OCI-LY7 (cell line): ENCODE data around the gene GRIK2. TPM values are rescaled to one million over a fixed set of nuclear protein-coding genes. Genes with fewer than 3 reads are reported as not detected.

Experiments
- BruUV-seq: library from RNA; stranded (reverse); fragments of 400-500 nt; replicated peaks from 2 replicates; lab custom pipeline; 2021; lab: Mats Ljungman, UMichigan
- CTCF ChIA-PET: fragments of 300-600 bp; sonication (Branson Sonifier 250); formaldehyde crosslinking; loops from one replicate; lab custom pipeline; 2022; ENCODE audit warnings: antibody characterized with exemption; ENCODE audit not compliant: unreplicated experiment; lab: Charles Lee
- POLR2A ChIA-PET: fragments of 300-600 bp; sonication (Branson Sonifier 250); formaldehyde crosslinking; loops from one replicate; lab custom pipeline; 2022; ENCODE audit warnings: antibody characterized with exemption; lab: Charles Lee
- DNase-seq: peaks from one replicate; pipeline ENCODE4 v3.0.0-alpha.2; 2015; ENCODE audit warnings: low spot score
- H2AFZ ChIP-seq: fragments of 200-600 bp; sonication (generic), shearing (Covaris generic); 2 replicates; pipeline ENCODE4 v1.6.1; 2014; ENCODE audit warnings: mild to moderate bottlenecking, antibody characterized with exemption, low read length, moderate library complexity
- H3K27ac ChIP-seq: fragments of 200-600 bp; sonication (generic); 2 replicates; pipeline ENCODE4 v1.5.1; 2014; ENCODE audit warnings: mixed run types, low read depth, mild to moderate bottlenecking, moderate library complexity, low read length, inconsistent platforms; ENCODE audit not compliant: poor library complexity, severe bottlenecking
- H3K36me3 ChIP-seq: fragments of 200-600 bp; sonication (generic); 2 replicates; pipeline ENCODE4 v1.6.1; 2014; ENCODE audit warnings: mild to moderate bottlenecking, antibody characterized with exemption, low read length, moderate library complexity, mixed read lengths; ENCODE audit not compliant: insufficient read depth
- H3K4me1 ChIP-seq: fragments of 200-600 bp; sonication (generic); 2 replicates; pipeline ENCODE4 v1.5.1; 2014; ENCODE audit warnings: mild to moderate bottlenecking, low read length; ENCODE audit not compliant: insufficient read depth, poor library complexity, severe bottlenecking
- H3K4me2 ChIP-seq: fragments of 200-600 bp; sonication (generic); 2 replicates; pipeline ENCODE4 v1.6.1; 2014; ENCODE audit warnings: mild to moderate bottlenecking, low read length
- H3K4me3 ChIP-seq: fragments of 200-600 bp; sonication (generic); 2 replicates; pipeline ENCODE4 v1.5.1; 2014; ENCODE audit warnings: mild to moderate bottlenecking, low read depth, low read length; ENCODE audit not compliant: poor library complexity, severe bottlenecking
- H3K79me2 ChIP-seq: fragments of 200-600 bp; sonication (generic); 2 replicates; pipeline ENCODE4 v1.6.1; 2016; ENCODE audit warnings: low read depth, mild to moderate bottlenecking, low read length, moderate library complexity, mixed read lengths; ENCODE audit not compliant: insufficient read depth
- H3K9me2 ChIP-seq: fragments of 200-600 bp; sonication (generic); 2 replicates; pipeline ENCODE4 v1.6.1; 2016; ENCODE audit warnings: mild to moderate bottlenecking, low read length, mixed read lengths; ENCODE audit not compliant: insufficient read depth
- H3K9me3 ChIP-seq: fragments of 200-600 bp; sonication (generic); 2 replicates; pipeline ENCODE4 v1.6.1; 2014; ENCODE audit warnings: mild to moderate bottlenecking, mixed run types, low read length, mixed read lengths
- H4K20me1 ChIP-seq: fragments of 200-600 bp; sonication (generic); 2 replicates; pipeline ENCODE4 v1.6.1; 2014; ENCODE audit warnings: mild to moderate bottlenecking, antibody characterized with exemption, low read length, moderate library complexity, mixed read lengths; ENCODE audit not compliant: insufficient read depth
- CTCF ChIP-seq: fragments of 200-600 bp; sonication (generic); conservative IDR thresholded peaks from 2 replicates; pipeline ENCODE4 v1.5.1; 2014; ENCODE audit warnings: mild to moderate bottlenecking, antibody characterized with exemption, low read length, moderate library complexity, mixed read lengths
- EZH2phosphoT487 ChIP-seq: fragments of 200-600 bp; sonication (generic); IDR thresholded peaks from 2 replicates; pipeline ENCODE4 v1.6.1; 2018; ENCODE audit warnings: low read depth, borderline replicate concordance, mild to moderate bottlenecking, mixed run types, antibody characterized with exemption, low read length, moderate library complexity, mixed read lengths
- intact Hi-C: fragments of 100-400 bp; cut with micrococcal nuclease; formaldehyde crosslinking; loops from one replicate; pipeline ENCODE4 v1.10.0; 2022; ENCODE audit not compliant: unreplicated experiment
- total RNA-seq, 2 experiments: library from RNA; depleted of rRNA in 1 of 2; stranded (reverse); fragments of >200 nt in 1 of 2; shearing (Covaris generic) in 1 of 2; gene quantifications; 2 replicates each; pipeline ENCODE4 v1.2.3, GENCODE V29; 2014 to 2022

GRIK2 gene
- total RNA-seq, 2 experiments from 2014 or later = not detected

- Histone ChIP-seq H3K36me3 (no peaks in the 10 kb centered on the region), H3K4me2 (no peak overlapping the region), H4K20me1 (no peaks in the 10 kb centered on the region; the same call in 1 of the 2 replicates), H3K4me3 (no peak overlapping the region), H3K9me2 (no peaks in the 10 kb centered on the region), H3K27ac (no peak overlapping the region), H2AFZ (no peak overlapping the region), H3K9me3 (no peaks in the 10 kb centered on the region), H3K79me2 (no peaks in the 10 kb centered on the region), H3K4me1 (no peaks in the 10 kb centered on the region)
- POLR2A ChIA-PET = no interaction called here
- no peak for DNase-seq
- no peak for TF ChIP-seq CTCF
- no peak for TF ChIP-seq EZH2phosphoT487
- CTCF ChIA-PET = no interaction called here
- intact Hi-C loops = no loop called here
- BruUV-seq = no TSS peak
These were observed 322.9 kb downstream of the GRIK2 start for GRCh38 chr6:101716387-101716786.

DNA sequence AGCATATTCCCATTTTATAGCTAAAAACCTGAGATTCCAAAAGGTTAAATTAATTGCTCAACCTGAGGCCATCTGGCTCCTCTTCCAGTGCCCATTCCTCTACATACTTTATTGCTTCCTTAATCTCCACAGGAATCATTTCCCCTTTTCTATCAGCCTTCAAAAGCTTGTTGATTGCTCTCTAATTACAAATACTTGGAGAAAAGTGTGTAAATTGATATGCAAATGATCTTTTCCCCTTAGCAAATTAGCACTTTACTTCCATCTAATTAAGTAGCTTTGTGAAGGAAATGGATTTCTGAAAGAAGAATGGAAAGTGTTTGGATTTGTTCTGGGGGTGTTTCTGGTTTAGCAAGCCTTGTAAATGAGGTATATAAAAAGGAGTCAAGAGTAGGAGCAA lies 323.3 kb downstream of the GRIK2 start:
- TF ChIP-seq CTCF = no peak
- no peak for TF ChIP-seq EZH2phosphoT487
- no peak overlapping the region for H2AFZ ChIP-seq

DNA sequence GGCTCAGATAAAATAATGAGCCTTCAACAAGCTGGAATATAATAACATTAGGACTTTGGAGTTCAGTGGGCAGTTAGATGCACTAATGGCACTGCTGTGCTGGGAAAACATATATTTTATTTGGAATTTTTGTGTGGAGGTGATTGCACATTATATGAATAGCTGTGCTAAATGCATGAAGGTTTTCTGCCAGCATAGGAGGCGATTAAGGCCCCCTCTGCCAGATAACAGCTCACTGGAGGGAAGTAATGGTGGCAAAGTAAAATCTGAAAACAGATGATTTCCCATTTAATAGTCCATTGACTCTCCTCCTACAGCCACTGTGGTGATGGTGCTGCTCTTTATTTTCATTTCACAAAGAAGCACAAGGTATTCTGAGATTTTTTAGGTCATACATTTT lies 326.0 kb downstream of the GRIK2 start:
- Histone ChIP-seq H3K79me2 (no peaks in the 10 kb centered on the region), H3K27ac (no peak overlapping the region), H3K9me3 (no peaks in the 10 kb centered on the region), H4K20me1 (no peaks in the 10 kb centered on the region; the same call in 1 of the 2 replicates), H2AFZ (no peak overlapping the region), H3K4me2 (no peak overlapping the region), H3K36me3 (no peaks in the 10 kb centered on the region), H3K4me1 (no peaks in the 10 kb centered on the region), H3K9me2 (no peaks in the 10 kb centered on the region), H3K4me3 (no peak overlapping the region)
- no TSS peak for BruUV-seq
- no peak for DNase-seq
- intact Hi-C loops = no loop called here
- CTCF ChIA-PET = no interaction called here
- no peak for TF ChIP-seq EZH2phosphoT487
- TF ChIP-seq CTCF = no peak
- POLR2A ChIA-PET = interaction anchor here (0.6 kb wide), 1 partner anchor 43 kb away, joined by 3 read pairs; no protein-coding TSS in a partner anchor

More for the DNA sequence above, 323.3 kb downstream of the GRIK2 start:
- POLR2A ChIA-PET = no interaction called here
- H3K4me2 ChIP-seq = no peak overlapping the region
- intact Hi-C loops = no loop called here
- CTCF ChIA-PET = no interaction called here
- H3K4me1 ChIP-seq = no peaks in the 10 kb centered on the region
- H3K79me2 ChIP-seq = no peaks in the 10 kb centered on the region
- H3K9me2 ChIP-seq = no peaks in the 10 kb centered on the region
- BruUV-seq = no TSS peak
- no peaks in the 10 kb centered on the region; the same call in 1 of the 2 replicates for H4K20me1 ChIP-seq
- H3K9me3 ChIP-seq = no peaks in the 10 kb centered on the region
- no peaks in the 10 kb centered on the region for H3K36me3 ChIP-seq
- no peak overlapping the region for H3K27ac ChIP-seq
- no peak for DNase-seq
- no peak overlapping the region for H3K4me3 ChIP-seq
